GM18951 (cell line): ENCODE measurements around the gene SLC35A2.
"Not testable (repeated sequence)": the region's sequence is repeated elsewhere in the genome, so short reads cannot be mapped to it uniquely, and the experiment has no call there.

Experiments used
- POLR2A ChIP-seq: IDR thresholded peaks from 4 replicates; pipeline ENCODE4 v1.6.1; 2011; ENCODE audit warnings: mild to moderate bottlenecking; ENCODE audit not compliant: insufficient read length, insufficient read depth; ENCODE audit errors: extremely low read depth
- in situ Hi-C: fragments of 300-500 bp; cut with MboI; formaldehyde crosslinking; loops from one replicate; pipeline ENCODE4 v1.12.0; 2022; ENCODE audit warnings: low sequenced_read_pairs, mixed read lengths, inconsistent platforms; ENCODE audit not compliant: unreplicated experiment

The SLC35A2 gene

GRCh38 chrX:48890296-48890925 lies 21.0 kb downstream of the SLC35A2 start:
- no peak for TF ChIP-seq POLR2A
- in situ Hi-C loops = no loop called here

DNA sequence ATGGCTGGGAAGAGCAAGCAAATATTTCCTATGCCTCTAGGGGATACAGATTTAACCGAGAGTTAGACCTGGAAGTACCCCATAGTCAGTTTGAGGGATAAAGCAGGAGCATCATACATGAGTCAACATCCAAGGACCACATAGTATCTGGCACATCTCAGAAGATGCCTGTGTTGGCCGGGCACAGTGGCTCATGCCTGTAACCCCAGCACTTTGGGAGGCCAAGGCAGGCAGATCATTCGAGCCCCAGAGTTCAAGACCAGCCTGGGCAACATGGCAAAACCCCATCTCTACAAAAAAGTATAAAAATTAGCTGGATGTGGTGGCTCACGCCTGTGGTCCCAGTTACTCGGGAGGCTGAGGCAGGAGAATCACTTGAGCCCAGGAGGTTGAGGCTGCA lies 24.9 kb downstream of the SLC35A2 start:
- in situ Hi-C loops = not testable (repeated sequence)

GRCh38 chrX:48883729-48884128 lies 27.7 kb downstream of the SLC35A2 start:
- in situ Hi-C loops = no loop called here
- TF ChIP-seq POLR2A = no peak

DNA sequence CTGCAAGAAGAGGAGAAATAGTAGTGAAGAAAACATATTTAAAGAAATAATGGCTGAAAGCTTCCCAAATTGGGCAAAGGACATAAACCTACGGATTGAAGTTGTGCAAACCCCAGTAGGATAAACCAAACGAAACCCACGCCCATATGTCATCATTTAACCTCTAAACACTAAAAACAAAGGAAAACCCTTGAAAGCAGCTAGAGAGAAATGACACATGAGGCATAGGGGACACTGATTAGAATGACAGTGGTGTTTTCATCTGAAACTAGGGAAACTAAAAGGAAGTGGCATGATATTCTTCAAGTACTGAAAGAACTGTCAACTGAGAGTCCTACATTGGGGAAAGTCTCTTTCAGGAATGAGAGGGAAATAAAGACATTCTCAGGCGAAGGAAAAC lies 34.5 kb downstream of the SLC35A2 start:
- in situ Hi-C loops = not testable (repeated sequence)

GRCh38 chrX:48872017-48872416 lies 39.4 kb downstream of the SLC35A2 start:
- in situ Hi-C loops = not testable (repeated sequence)

GRCh38 chrX:48864210-48864609 lies 47.2 kb downstream of the SLC35A2 start:
- no peak for TF ChIP-seq POLR2A
- in situ Hi-C loops = no loop called here

- in situ Hi-C loops = no loop called here
- TF ChIP-seq POLR2A = no peak
These were observed 56.5 kb downstream of the SLC35A2 start for GRCh38 chrX:48854898-48855297.

DNA sequence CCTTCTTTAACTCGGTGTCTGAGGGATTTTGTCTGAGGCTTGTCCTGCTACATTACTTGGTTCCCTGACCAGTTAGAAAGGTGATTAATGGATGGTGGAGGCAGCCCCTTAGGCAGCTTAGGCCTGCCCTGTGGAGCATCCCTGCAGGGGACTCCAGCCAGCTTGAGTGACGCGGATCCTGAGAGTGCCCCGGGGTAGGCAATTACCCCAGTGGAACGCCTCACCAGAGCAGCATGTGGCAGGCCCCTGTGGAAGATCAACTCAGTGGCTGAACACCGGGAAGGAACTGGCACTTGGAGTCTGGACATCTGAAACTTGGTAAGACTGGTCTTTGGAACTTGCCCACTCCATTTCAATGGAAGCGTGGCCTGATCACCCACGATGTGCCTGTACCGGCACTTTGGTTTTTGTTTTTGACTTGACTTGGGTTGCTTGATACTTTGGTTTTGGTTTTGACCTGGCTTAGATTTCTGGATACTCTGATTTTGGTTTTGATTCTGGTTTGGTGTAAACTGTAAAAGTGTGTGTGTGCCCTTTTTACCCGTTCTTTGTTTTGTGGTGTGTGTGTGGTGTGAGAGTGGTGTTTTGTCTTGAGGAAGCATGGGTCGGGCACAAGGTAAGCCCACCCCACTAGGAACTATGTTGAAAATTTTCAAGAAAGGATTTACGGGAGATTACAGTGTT lies 57.2 kb downstream of the SLC35A2 start:
- in situ Hi-C loops = not testable (repeated sequence)

- in situ Hi-C loops = not testable (repeated sequence)
These were observed 58.0 kb downstream of the SLC35A2 start for GRCh38 chrX:48853494-48853893.
